Measurements from ENCODE around the gene CTRB1. TPM values are rescaled to one million over a fixed set of nuclear protein-coding genes. Genes with fewer than 3 reads are reported as not detected.
A peak's percentile ranks its signal among the peaks of the same experiment; 100 is the strongest.

The CTRB1 gene
- total RNA-seq (2021) (not detected in 2 replicates), Bru-seq, nascent RNA (not detected), BruChase-seq, experiment 1, labeled RNA remaining after a 2-hour chase (percentile 21 among the genes with signal in this experiment), BruChase-seq, experiment 2, labeled RNA remaining after a 6-hour chase (percentile 25 among the genes with signal in this experiment)
- long read RNA-seq, result 0 reads

DNA sequence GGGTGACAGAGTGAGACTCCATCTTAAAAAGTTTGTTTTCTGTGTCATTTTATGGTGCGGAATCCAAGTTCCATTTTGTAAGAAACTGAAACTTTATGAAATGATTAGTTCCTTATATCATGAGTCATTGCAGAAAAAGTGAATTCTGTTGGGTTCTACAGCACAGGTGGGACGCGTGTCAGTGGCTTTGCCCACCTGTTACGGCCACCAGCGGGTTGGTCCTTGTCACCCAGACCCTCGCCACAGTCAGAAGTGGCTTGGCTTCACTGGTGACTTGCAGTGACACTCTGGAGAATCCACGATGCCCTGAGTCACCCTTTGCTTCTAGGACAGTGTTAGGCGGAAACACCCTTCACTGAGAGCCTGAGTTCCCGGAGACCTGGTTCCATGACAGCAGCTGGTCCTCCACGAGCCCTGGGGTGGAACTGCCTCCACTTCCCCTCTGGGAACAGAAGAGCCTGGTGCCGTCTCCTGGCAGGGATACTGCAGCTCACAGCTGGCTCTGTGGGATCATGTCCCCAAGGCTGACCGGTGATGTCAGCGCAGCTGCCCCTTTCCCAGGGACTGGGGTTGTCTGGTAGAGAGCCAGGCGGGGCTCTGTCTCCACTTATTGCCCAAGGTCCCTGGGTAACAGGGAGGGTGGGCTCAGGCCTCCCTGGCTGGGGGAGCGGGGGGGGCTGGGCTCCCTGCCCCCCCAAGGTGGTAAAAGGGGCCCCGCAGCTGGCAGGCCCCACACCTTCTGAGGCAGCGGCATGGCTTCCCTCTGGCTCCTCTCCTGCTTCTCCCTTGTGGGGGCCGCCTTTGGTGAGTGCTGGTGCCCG is at the start of gene CTRB1:
Gene CTRB1, plus strand, starts transcription at position 733 of the 821 bp plus-strand sequence. Its CDS starts 20 bp downstream, at position 753.
- H3K27ac ChIP-seq, result no peak within 1 kb of the TSS

DNA sequence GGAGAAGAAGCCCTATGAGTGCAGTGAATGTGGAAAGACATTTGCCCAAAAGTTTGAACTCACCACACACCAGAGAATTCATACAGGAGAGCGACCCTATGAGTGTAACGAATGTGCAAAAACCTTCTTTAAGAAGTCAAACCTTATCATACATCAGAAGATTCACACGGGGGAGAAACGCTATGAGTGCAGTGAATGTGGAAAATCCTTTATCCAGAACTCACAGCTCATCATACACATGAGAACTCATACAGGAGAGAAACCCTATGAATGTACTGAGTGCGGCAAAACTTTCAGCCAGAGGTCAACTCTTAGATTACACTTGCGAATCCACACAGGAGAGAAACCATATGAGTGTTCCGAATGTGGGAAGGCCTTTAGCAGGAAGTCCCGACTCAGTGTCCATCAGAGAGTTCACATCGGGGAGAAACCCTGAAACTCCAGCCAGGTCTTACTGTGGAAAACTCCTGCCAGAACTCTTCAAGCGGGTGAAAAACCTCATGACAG is 48.8 kb upstream of the CTRB1 start:
- peaks cover 82% of the 10 kb centered on the region for H3K9me3 ChIP-seq (ENCODE audit: insufficient read depth, low read depth)
- H3K27ac ChIP-seq, result no peak overlapping the region
- ChIA-PET POLR2A (ENCODE audit: unreplicated experiment) (no interaction called here), CTCF (no interaction called here)
- H3K4me2 ChIP-seq, result no peak overlapping the region
- 0 out of 2 replicates have a peak, but pooled peaks cover 5% of the 10 kb centered on the region for H3F3A ChIP-seq (ENCODE audit: insufficient read depth, low read depth)
- no peak overlapping the region for H3K4me3 ChIP-seq
- H3K27me3 ChIP-seq (ENCODE audit: insufficient read depth, low read depth), result no peaks in the 10 kb centered on the region
- no peaks in the 10 kb centered on the region for H3K79me2 ChIP-seq (ENCODE audit: low read depth)
- H3K9me2 ChIP-seq (ENCODE audit: insufficient read depth), result no peaks in the 10 kb centered on the region
- no TSS peak for BruUV-seq (replicated peaks)
- H2AFZ ChIP-seq, result no peak overlapping the region
- H3K4me1 ChIP-seq (replicated peaks; ENCODE audit: insufficient read depth), result no peaks in the 10 kb centered on the region
- intact Hi-C loops (cut with micrococcal nuclease; ENCODE audit: unreplicated experiment), result no loop called here
- TF ChIP-seq EZH2 (IDR thresholded peaks at IDR 0.05; ENCODE audit: low read depth), result no peak
- TF ChIP-seq, protein P1, sequence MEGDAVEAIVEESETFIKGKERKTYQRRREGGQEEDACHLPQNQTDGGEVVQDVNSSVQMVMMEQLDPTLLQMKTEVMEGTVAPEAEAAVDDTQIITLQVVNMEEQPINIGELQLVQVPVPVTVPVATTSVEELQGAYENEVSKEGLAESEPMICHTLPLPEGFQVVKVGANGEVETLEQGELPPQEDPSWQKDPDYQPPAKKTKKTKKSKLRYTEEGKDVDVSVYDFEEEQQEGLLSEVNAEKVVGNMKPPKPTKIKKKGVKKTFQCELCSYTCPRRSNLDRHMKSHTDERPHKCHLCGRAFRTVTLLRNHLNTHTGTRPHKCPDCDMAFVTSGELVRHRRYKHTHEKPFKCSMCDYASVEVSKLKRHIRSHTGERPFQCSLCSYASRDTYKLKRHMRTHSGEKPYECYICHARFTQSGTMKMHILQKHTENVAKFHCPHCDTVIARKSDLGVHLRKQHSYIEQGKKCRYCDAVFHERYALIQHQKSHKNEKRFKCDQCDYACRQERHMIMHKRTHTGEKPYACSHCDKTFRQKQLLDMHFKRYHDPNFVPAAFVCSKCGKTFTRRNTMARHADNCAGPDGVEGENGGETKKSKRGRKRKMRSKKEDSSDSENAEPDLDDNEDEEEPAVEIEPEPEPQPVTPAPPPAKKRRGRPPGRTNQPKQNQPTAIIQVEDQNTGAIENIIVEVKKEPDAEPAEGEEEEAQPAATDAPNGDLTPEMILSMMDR (conservative IDR thresholded peaks at IDR 0.05), result no peak
- peaks cover 47% of the 10 kb centered on the region for H3K36me3 ChIP-seq (ENCODE audit: low read depth)
- no peaks in the 10 kb centered on the region for H4K20me1 ChIP-seq (ENCODE audit: insufficient read depth)
- DNase-seq, result no peak

More for the DNA sequence above, at the start of gene CTRB1:
- Histone ChIP-seq H3K4me1 (replicated peaks; ENCODE audit: insufficient read depth) (no peaks in the 10 kb centered on the region), H3F3A (ENCODE audit: insufficient read depth, low read depth) (peaks cover 4% of the 10 kb centered on the region; the same call in 1 of the 2 replicates), H3K9me3 (ENCODE audit: insufficient read depth, low read depth) (no peaks in the 10 kb centered on the region), H4K20me1 (ENCODE audit: insufficient read depth) (no peaks in the 10 kb centered on the region), H3K4me2 (peak within 1 kb of the TSS; percentile 29; the same call in 1 of the 2 replicates), H3K9me2 (ENCODE audit: insufficient read depth) (no peaks in the 10 kb centered on the region), H3K4me3 (no peak within 1 kb of the TSS), H2AFZ (peak within 1 kb of the TSS; percentile 20; the same call in 1 of the 2 replicates), H3K36me3 (ENCODE audit: low read depth) (no peaks in the 10 kb centered on the region), H3K27me3 (ENCODE audit: insufficient read depth, low read depth) (no peaks in the 10 kb centered on the region), H3K79me2 (ENCODE audit: low read depth) (no peaks in the 10 kb centered on the region)
- ChIA-PET POLR2A (ENCODE audit: unreplicated experiment) (no interaction called here), CTCF (no interaction called here)
- DNase-seq, result no peak
- no peak for TF ChIP-seq EZH2 (IDR thresholded peaks at IDR 0.05; ENCODE audit: low read depth)
- TF ChIP-seq, protein P1 (conservative IDR thresholded peaks at IDR 0.05), result no peak
- intact Hi-C loops (cut with micrococcal nuclease; ENCODE audit: unreplicated experiment), result loop anchor here (2.0 kb wide), 1 partner anchor 16 kb away; no protein-coding TSS in a partner anchor
- no TSS peak for BruUV-seq (replicated peaks)

DNA sequence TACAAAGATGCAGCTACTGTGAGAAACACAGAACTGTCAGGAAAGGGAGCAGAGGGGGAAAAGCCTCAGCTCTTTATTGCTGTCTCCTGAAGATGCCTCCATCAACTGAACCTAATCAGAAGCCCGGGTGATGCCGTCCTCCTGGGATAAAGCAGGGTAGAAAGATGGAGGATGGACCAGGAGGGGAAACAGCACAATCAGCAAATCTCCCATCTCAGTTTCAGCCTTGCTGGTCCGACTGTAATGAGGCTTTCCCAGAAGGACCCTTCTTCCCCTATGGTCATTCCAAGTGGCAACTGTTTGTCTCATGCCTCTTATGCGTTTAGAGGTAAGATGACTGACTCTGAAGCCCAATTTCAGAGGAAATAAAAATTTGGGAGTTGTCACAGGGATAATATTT is 46.2 kb upstream of the CTRB1 start:
- intact Hi-C loops (cut with micrococcal nuclease; ENCODE audit: unreplicated experiment), result no loop called here
- no TSS peak for BruUV-seq (replicated peaks)
- no peaks in the 10 kb centered on the region for H3K4me1 ChIP-seq (replicated peaks; ENCODE audit: insufficient read depth)
- no peaks in the 10 kb centered on the region for H4K20me1 ChIP-seq (ENCODE audit: insufficient read depth)
- no peak overlapping the region for H3K27ac ChIP-seq
- H3K9me3 ChIP-seq (ENCODE audit: insufficient read depth, low read depth), result peaks cover 82% of the 10 kb centered on the region
- H2AFZ ChIP-seq, result no peak overlapping the region
- no peak for DNase-seq
- ChIA-PET CTCF (no interaction called here), POLR2A (ENCODE audit: unreplicated experiment) (no interaction called here)
- no peaks in the 10 kb centered on the region for H3K27me3 ChIP-seq (ENCODE audit: insufficient read depth, low read depth)
- TF ChIP-seq EZH2 (IDR thresholded peaks at IDR 0.05; ENCODE audit: low read depth), result no peak
- TF ChIP-seq, protein P1 (conservative IDR thresholded peaks at IDR 0.05), result no peak
- peaks cover 33% of the 10 kb centered on the region for H3K36me3 ChIP-seq (ENCODE audit: low read depth)
- H3K79me2 ChIP-seq (ENCODE audit: low read depth), result no peaks in the 10 kb centered on the region
- no peak overlapping the region for H3K4me2 ChIP-seq
- H3K4me3 ChIP-seq, result no peak overlapping the region
- H3F3A ChIP-seq (ENCODE audit: insufficient read depth, low read depth), result 0 out of 2 replicates have a peak, but pooled peaks cover under 1% of the 10 kb centered on the region
- no peaks in the 10 kb centered on the region for H3K9me2 ChIP-seq (ENCODE audit: insufficient read depth)
